ENCODE data around the gene ZCCHC4.

The ZCCHC4 gene

DNA sequence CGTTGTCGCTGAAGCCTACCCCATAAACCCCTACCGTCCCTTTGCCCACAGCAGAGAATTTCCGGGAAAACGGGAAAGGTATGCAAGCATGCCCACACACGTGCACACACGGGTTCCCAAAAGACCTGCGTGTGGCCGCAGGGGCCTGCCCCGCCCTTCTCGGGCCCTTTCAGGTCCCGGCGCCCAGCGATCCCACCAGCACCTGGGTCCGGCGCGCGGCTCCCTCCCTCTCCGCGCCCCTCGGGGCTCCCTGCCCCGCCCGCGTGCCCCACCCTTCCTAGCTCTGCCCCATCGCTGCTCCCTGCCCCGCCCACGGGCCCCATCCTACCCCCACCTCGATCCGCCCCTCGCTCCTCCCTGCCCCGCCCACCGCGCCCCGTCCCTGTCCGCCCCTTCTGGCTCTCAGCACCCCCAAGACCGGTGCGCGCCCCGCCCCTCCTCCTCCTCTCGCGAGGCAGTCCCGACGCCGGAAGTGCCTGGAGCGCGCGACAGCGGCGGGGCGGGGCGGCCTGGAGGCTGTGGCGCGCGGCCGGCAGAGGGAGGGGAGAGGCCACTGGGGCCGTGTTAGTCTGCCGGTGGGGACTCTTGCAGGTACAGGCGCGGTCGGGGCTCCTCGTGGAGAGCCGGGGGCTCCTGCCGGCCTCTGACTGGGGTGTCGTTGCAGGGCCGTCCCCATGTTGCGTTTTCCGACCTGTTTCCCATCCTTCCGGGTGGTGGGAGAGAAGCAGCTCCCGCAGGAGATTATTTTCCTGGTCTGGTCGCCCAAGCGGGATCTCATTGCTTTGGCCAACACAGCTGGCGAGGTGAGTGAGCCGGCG is 64.4 kb downstream of the ZCCHC4 start, which contains the start of gene ANAPC4:
Gene ANAPC4 (plus strand): TSS at position 510 of the 818 bp plus-strand sequence. CDS start 165 bp downstream, at position 675.
- peak; percentile 78 for DNase-seq (ENCODE audit: low read depth)

DNA sequence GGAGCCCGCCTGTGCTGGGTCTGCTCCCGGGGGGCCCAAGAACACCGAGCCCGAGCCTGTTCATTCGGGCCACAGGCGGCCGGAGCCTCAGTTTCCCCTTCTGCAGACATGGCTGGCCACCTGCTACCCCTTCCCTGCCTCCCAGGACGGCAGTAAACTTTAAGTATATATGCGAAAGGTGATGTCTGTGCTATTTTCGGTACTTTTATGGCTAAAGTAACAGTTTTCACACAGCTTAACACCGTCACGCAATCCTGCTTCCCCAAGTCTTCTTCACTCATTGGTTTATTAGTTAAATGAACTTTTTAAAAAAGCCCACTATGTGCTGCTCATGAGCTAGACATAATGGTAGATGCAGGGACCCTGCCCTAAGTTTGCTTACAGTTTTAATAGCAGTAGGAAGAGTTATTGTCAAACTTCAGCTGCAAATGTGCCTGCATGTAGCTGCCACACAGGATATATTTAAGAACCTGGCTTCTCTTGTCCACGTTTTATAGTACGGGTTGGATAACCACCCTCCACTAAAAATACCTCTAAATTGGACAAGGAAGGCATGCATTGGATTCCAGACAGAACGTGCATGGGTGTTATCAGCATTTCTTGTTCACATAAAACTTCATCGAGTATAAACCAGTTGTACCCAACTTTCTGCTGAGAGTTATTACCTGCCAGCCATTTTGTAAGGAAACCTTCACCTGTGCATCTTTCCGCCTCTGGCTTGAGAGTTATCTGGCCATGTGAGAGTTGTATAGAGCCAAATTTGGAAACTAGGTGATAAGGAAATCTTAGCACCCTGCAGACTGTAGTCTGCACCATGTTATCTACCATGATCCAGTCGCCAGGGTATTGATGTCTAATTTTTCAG is 65.2 kb downstream of the ZCCHC4 start:
- TF ChIP-seq, protein P1, sequence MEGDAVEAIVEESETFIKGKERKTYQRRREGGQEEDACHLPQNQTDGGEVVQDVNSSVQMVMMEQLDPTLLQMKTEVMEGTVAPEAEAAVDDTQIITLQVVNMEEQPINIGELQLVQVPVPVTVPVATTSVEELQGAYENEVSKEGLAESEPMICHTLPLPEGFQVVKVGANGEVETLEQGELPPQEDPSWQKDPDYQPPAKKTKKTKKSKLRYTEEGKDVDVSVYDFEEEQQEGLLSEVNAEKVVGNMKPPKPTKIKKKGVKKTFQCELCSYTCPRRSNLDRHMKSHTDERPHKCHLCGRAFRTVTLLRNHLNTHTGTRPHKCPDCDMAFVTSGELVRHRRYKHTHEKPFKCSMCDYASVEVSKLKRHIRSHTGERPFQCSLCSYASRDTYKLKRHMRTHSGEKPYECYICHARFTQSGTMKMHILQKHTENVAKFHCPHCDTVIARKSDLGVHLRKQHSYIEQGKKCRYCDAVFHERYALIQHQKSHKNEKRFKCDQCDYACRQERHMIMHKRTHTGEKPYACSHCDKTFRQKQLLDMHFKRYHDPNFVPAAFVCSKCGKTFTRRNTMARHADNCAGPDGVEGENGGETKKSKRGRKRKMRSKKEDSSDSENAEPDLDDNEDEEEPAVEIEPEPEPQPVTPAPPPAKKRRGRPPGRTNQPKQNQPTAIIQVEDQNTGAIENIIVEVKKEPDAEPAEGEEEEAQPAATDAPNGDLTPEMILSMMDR (IDR thresholded peaks at IDR 0.05; ENCODE audit: low read depth, low read length, missing control alignments) = no peak
- H3K4me3 ChIP-seq (ENCODE audit: low read depth, low read length) = peak overlapping the region; percentile 86
- no peak for DNase-seq (ENCODE audit: low read depth)

More for the DNA sequence above, 64.4 kb downstream of the ZCCHC4 start, which contains the start of gene ANAPC4:
- TF ChIP-seq, protein P1 (IDR thresholded peaks at IDR 0.05; ENCODE audit: low read depth, low read length, missing control alignments) = no peak
- peak within 1 kb of the TSS; percentile 86 for H3K4me3 ChIP-seq (ENCODE audit: low read depth, low read length)

DNA sequence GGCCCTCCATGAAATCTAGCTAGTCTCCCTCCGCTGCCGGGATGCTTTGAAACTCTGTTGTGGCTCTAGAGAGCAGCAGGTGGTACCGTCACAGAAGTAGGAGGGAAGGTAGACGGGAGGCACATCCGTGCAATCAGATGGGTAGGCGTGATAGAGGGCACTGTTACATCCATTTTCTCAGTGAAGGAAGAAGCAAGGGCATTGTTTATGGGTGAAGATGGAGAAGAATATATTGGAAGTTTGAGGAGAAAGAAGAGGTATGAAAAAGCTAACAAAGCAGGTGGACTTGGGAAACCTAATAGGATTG is 65.8 kb downstream of the ZCCHC4 start:
- no peak for DNase-seq (ENCODE audit: low read depth)
- TF ChIP-seq, protein P1 (IDR thresholded peaks at IDR 0.05; ENCODE audit: low read depth, low read length, missing control alignments) = no peak
- H3K4me3 ChIP-seq (ENCODE audit: low read depth, low read length) = peak overlapping the region; percentile 86

DNA sequence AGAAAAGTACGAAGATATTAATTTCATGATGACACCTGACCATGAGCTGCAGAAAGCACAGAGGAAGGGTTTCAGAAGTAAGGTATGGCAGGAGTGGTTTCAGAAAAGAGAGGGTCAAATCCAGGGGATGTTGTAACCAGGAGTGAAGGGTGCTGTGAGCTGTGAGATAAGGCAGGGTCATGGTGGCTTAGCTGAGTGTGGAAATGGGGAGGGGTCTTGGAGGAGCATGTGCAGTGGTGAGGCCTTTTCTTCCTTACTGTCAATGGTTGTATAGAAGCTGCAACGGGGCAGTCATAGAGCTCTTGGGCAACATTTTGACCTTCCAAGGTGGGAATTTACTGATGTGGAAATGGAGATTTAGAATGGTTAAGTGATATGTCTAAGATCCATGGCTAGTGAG is 67.0 kb downstream of the ZCCHC4 start:
- no peak overlapping the region for H3K4me3 ChIP-seq (ENCODE audit: low read depth, low read length)
- no peak for DNase-seq (ENCODE audit: low read depth)
- TF ChIP-seq, protein P1 (IDR thresholded peaks at IDR 0.05; ENCODE audit: low read depth, low read length, missing control alignments) = no peak

DNA sequence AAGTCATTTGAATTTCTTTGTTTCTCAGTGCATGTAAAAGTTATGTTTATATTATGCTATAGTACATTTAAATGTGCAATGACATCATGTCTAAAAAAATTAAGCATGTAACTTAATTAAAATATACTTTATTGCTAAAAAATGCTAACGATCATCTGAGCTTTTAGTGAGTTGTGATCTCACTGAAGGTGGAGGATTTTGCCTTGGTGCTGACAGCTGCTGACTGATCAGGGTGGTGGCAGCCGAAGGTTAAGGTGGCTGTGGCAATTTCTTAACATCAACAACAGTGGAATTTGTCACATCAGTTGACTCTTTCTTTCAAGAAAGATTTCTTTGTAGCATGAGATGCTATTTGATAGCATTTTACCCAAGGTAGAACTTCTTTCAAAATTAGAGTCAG is 71.1 kb downstream of the ZCCHC4 start:
- H3K4me3 ChIP-seq (ENCODE audit: low read depth, low read length) = no peak overlapping the region
- TF ChIP-seq, protein P1 (IDR thresholded peaks at IDR 0.05; ENCODE audit: low read depth, low read length, missing control alignments) = no peak
- no peak for DNase-seq (ENCODE audit: low read depth)

DNA sequence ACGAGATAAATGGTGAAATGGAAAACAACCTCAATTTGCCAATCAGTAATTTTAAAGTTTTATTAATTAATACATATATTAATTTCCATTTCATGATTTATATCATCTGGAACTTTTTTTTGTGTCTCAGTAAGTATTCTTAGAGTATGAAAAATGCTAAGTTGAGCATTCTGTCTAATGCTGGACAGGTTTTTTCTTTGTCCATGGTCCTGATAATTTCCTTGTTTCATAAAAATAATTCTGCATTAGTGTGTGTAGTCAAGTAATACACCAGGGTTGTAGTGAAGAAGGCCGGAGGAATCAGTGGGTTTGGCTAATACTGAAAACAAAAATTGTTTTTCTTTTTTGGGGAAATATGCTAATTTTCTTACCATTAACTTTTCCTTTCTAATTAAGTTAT is 74.4 kb downstream of the ZCCHC4 start:
- H3K4me3 ChIP-seq (ENCODE audit: low read depth, low read length) = no peak overlapping the region
- no peak for DNase-seq (ENCODE audit: low read depth)
- TF ChIP-seq, protein P1 (IDR thresholded peaks at IDR 0.05; ENCODE audit: low read depth, low read length, missing control alignments) = no peak
